Testis (tissue), 2 donors: ENCODE results near the gene ARHGAP26.

Source experiments
- CTCF ChIP-seq, 3 experiments: fragments of 450-650 bp in 2 of 3; fragments of 200-600 bp in 1 of 3; sonication (generic) in 1 of 3; IDR thresholded peaks; one replicate each; pipeline ENCODE4 v1.5.1; 2016 to 2019; ENCODE audit warnings: antibody characterized with exemption in 3 of 3, mild to moderate bottlenecking in 2 of 3, moderate library complexity in 1 of 3
- POLR2A ChIP-seq: fragments of 450-650 bp; IDR thresholded peaks from one replicate; pipeline ENCODE4 v1.6.1; 2017; ENCODE audit warnings: antibody characterized with exemption, mild to moderate bottlenecking, moderate library complexity

GRCh38 chr5:143134269-143134668 is 364.1 kb downstream of the ARHGAP26 start:
- TF ChIP-seq POLR2A (no peak), CTCF (IDR thresholded peaks at IDR 0.05) (no peak)
